ENCODE data around the gene SEC14L3.

- TF ChIP-seq CTCF (IDR thresholded peaks at IDR 0.05) = no peak
- no peak for TF ChIP-seq POLR2A (IDR thresholded peaks at IDR 0.05)
These were observed 35.9 kb upstream of the SEC14L3 start for GRCh38 chr22:30507670-30508069.

Measured in ovary (tissue), 3 donors.